ENCODE measurements around the gene PTPRCAP.
"Not testable (repeated sequence)": the region's sequence is repeated elsewhere in the genome, so short reads cannot be mapped to it uniquely, and the experiment has no call there.

PTPRCAP gene

GRCh38 chr11:67440229-67441097, 3.0 kb upstream of the PTPRCAP start:
- DNase-seq = no peak

- no peak for DNase-seq
Measured at GRCh38 chr11:67439321-67440228, 2.1 kb upstream of the PTPRCAP start.

GRCh38 chr11:67438158-67438902, 848 bp upstream of the PTPRCAP start:
- peak; percentile 76 for DNase-seq

GRCh38 chr11:67437809-67438157, 301 bp upstream of the PTPRCAP start:
- DNase-seq = no peak

- peak; percentile 74 for DNase-seq
Measured at GRCh38 chr11:67436459-67437081, 912 bp downstream of the PTPRCAP start.

GRCh38 chr11:67435727-67436458, 1.6 kb downstream of the PTPRCAP start:
- no peak for DNase-seq

GRCh38 chr11:67435031-67435726, 2.3 kb downstream of the PTPRCAP start:
- DNase-seq = no peak

GRCh38 chr11:67434395-67434881, 3.0 kb downstream of the PTPRCAP start:
- DNase-seq = no peak

- DNase-seq = no peak
Measured at GRCh38 chr11:67433536-67434394, 3.7 kb downstream of the PTPRCAP start.

- DNase-seq = no peak
Measured at GRCh38 chr11:67432655-67433349, 4.7 kb downstream of the PTPRCAP start.

- DNase-seq = no peak
Measured at GRCh38 chr11:67431346-67432249, 5.9 kb downstream of the PTPRCAP start.

GRCh38 chr11:67429722-67430121, 7.8 kb downstream of the PTPRCAP start:
- no peak for DNase-seq

GRCh38 chr11:67429038-67429668, 8.3 kb downstream of the PTPRCAP start:
- DNase-seq = no peak

- DNase-seq = peak; percentile 99
Measured at GRCh38 chr11:67428052-67429001, 9.2 kb downstream of the PTPRCAP start, which contains the start of gene RPS6KB2. TSS of gene RPS6KB2 (plus strand) at chr11:67428494. CDS start at chr11:67428546, 52 bp downstream.

GRCh38 chr11:67427364-67427859, 10.1 kb downstream of the PTPRCAP start:
- not testable (repeated sequence) for DNase-seq
